ENCODE results near the gene ETV4. TPM values are rescaled to one million over a fixed set of nuclear protein-coding genes. Genes with fewer than 3 reads are reported as not detected.

The ETV4 gene
- total and polyA plus RNA-seq, 2 of the 13 experiments (the other 11 are each of a cell fraction or from before 2014, with no cell fraction given), result 128 to 330 TPM

DNA sequence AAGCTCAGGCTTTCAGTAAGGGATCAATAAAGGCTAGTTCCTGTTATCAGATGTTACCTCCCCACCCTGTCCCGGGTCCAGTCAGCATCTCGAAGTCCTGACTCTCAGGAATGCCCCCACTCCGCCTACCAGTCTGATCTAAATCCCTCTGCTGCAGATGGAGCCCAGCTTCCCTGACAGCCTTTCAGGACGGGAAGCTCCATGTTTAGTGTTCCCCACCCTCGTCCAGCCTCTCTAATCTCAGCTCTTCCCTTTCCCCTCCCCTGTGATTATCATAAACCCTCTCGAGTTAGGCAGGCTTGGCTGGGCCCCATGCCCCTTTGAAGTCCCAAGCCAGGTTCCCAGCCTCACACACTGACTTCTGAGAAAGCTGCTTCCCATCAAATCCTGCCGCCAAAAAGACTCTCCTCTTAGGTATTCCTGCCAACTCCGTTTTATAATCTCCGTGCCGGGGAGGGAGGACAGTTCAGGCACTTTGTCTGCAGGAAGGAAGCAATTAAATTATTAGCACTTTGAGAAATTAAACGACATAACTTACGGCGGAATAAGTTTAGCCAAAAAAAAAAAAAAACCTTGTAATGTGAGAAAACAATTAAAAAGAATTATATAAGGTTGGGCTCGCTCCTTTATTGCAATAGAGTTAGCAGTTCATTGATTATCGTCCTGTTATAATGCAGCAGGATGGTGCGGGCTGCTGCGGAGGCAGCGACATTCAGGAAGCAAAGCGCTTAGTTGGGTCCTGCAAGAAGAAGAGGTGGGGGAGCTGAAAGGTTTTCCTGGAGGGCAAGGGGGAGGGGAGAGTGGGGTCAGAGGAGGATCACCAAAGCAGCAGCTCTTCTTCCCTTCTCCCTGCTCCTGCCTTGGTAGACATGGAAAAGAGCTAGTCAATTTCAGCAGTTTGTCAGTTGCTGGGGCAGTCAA, 16.8 kb upstream of the ETV4 start (continued):
- TF ChIP-seq ZNF292 (CRISPR knock-in tag; IDR thresholded peaks at IDR 0.05; ENCODE audit: borderline replicate concordance, low read depth) (no peak), SETDB1 (CRISPR knock-in tag; IDR thresholded peaks at IDR 0.05; ENCODE audit: borderline replicate concordance) (no peak), ZNF143 (CRISPR knock-in tag; IDR thresholded peaks at IDR 0.05) (0 out of 2 replicates have a peak, but pooled peaks have one; percentile 21), ZNF550 (CRISPR knock-in tag; IDR thresholded peaks at IDR 0.05; ENCODE audit: borderline replicate concordance) (no peak), NKX3-1 (CRISPR knock-in tag; IDR thresholded peaks at IDR 0.05) (no peak), MED1 (CRISPR knock-in tag; IDR thresholded peaks at IDR 0.05) (0 out of 2 replicates have a peak, but pooled peaks have one; percentile 12), ASH2L (IDR thresholded peaks at IDR 0.05; ENCODE audit: insufficient read length, low read depth, low read length) (no peak), PRPF4 (IDR thresholded peaks at IDR 0.05; ENCODE audit: low read depth, low read length, poor library complexity, severe bottlenecking) (no peak), ZFP62 (CRISPR knock-in tag; IDR thresholded peaks at IDR 0.05) (no peak), ZNF33A (CRISPR knock-in tag; IDR thresholded peaks at IDR 0.05; ENCODE audit: borderline replicate concordance) (no peak), ZNF7 (CRISPR knock-in tag; IDR thresholded peaks at IDR 0.05) (no peak), ZNF501 (CRISPR knock-in tag; IDR thresholded peaks at IDR 0.05) (no peak), MIER3 (CRISPR knock-in tag; IDR thresholded peaks at IDR 0.05; ENCODE audit: borderline replicate concordance) (no peak), ZNF546 (CRISPR knock-in tag; conservative IDR thresholded peaks at IDR 0.05) (no peak), CBX2 (IDR thresholded peaks at IDR 0.05; ENCODE audit: low read depth, low read length) (no peak), CBX2 (CRISPR knock-in tag; IDR thresholded peaks at IDR 0.05; ENCODE audit: low read depth) (no peak)
- TF ChIP-seq, protein P1, sequence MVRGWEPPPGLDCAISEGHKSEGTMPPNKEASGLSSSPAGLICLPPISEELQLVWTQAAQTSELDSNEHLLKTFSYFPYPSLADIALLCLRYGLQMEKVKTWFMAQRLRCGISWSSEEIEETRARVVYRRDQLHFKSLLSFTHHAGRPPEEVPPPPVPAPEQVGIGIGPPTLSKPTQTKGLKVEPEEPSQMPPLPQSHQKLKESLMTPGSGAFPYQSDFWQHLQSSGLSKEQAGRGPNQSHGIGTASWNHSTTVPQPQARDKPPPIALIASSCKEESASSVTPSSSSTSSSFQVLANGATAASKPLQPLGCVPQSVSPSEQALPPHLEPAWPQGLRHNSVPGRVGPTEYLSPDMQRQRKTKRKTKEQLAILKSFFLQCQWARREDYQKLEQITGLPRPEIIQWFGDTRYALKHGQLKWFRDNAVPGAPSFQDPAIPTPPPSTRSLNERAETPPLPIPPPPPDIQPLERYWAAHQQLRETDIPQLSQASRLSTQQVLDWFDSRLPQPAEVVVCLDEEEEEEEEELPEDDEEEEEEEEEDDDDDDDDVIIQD (CRISPR knock-in tag; IDR thresholded peaks at IDR 0.05; ENCODE audit: low read depth), result no peak
- TF ChIP-seq, protein P2, sequence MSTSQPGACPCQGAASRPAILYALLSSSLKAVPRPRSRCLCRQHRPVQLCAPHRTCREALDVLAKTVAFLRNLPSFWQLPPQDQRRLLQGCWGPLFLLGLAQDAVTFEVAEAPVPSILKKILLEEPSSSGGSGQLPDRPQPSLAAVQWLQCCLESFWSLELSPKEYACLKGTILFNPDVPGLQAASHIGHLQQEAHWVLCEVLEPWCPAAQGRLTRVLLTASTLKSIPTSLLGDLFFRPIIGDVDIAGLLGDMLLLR (CRISPR knock-in tag; IDR thresholded peaks at IDR 0.05), result 0 out of 2 replicates have a peak, but pooled peaks have one; percentile 31
- TF ChIP-seq, protein P3, sequence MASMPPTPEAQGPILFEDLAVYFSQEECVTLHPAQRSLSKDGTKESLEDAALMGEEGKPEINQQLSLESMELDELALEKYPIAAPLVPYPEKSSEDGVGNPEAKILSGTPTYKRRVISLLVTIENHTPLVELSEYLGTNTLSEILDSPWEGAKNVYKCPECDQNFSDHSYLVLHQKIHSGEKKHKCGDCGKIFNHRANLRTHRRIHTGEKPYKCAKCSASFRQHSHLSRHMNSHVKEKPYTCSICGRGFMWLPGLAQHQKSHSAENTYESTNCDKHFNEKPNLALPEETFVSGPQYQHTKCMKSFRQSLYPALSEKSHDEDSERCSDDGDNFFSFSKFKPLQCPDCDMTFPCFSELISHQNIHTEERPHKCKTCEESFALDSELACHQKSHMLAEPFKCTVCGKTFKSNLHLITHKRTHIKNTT (CRISPR knock-in tag; IDR thresholded peaks at IDR 0.05), result no peak
- TF ChIP-seq, protein P4, sequence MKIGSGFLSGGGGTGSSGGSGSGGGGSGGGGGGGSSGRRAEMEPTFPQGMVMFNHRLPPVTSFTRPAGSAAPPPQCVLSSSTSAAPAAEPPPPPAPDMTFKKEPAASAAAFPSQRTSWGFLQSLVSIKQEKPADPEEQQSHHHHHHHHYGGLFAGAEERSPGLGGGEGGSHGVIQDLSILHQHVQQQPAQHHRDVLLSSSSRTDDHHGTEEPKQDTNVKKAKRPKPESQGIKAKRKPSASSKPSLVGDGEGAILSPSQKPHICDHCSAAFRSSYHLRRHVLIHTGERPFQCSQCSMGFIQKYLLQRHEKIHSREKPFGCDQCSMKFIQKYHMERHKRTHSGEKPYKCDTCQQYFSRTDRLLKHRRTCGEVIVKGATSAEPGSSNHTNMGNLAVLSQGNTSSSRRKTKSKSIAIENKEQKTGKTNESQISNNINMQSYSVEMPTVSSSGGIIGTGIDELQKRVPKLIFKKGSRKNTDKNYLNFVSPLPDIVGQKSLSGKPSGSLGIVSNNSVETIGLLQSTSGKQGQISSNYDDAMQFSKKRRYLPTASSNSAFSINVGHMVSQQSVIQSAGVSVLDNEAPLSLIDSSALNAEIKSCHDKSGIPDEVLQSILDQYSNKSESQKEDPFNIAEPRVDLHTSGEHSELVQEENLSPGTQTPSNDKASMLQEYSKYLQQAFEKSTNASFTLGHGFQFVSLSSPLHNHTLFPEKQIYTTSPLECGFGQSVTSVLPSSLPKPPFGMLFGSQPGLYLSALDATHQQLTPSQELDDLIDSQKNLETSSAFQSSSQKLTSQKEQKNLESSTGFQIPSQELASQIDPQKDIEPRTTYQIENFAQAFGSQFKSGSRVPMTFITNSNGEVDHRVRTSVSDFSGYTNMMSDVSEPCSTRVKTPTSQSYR (CRISPR knock-in tag; IDR thresholded peaks at IDR 0.05; ENCODE audit: borderline replicate concordance), result no peak
- TF ChIP-seq, protein P5, sequence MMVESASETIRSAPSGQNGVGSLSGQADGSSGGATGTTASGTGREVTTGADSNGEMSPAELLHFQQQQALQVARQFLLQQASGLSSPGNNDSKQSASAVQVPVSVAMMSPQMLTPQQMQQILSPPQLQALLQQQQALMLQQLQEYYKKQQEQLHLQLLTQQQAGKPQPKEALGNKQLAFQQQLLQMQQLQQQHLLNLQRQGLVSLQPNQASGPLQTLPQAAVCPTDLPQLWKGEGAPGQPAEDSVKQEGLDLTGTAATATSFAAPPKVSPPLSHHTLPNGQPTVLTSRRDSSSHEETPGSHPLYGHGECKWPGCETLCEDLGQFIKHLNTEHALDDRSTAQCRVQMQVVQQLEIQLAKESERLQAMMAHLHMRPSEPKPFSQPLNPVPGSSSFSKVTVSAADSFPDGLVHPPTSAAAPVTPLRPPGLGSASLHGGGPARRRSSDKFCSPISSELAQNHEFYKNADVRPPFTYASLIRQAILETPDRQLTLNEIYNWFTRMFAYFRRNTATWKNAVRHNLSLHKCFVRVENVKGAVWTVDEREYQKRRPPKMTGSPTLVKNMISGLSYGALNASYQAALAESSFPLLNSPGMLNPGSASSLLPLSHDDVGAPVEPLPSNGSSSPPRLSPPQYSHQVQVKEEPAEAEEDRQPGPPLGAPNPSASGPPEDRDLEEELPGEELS (CRISPR knock-in tag; IDR thresholded peaks at IDR 0.05), result 0 out of 2 replicates have a peak, but pooled peaks have one; percentile 31
